GM15510 (cell line): ENCODE measurements around the gene LUC7L3.

ENCODE experiments used
- POLR2A ChIP-seq: IDR thresholded peaks from 3 replicates; pipeline ENCODE4 v1.6.1; 2011; ENCODE audit warnings: borderline replicate concordance; ENCODE audit not compliant: insufficient read length; ENCODE audit errors: extremely low read depth

The LUC7L3 gene

DNA sequence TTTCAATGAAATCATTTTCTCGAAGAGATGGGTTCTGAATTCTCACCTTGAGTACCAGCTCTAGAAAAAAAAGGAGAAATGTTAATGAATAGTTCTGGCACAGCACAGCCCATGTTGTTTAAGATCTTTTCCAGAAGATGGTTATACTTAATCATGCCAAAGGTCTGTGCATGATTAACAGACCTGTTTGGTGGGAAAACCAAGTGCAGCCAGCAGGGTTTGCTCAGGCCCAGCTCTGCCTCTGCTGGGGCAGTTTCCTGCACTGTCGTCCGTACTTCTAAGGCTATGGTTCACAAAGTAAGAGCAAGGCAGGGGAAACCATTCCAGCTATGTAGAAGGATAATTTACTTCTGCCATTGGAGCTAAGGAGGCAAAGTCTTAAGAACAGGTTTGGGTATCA, 22.3 kb upstream of the LUC7L3 start:
- no peak for TF ChIP-seq POLR2A

DNA sequence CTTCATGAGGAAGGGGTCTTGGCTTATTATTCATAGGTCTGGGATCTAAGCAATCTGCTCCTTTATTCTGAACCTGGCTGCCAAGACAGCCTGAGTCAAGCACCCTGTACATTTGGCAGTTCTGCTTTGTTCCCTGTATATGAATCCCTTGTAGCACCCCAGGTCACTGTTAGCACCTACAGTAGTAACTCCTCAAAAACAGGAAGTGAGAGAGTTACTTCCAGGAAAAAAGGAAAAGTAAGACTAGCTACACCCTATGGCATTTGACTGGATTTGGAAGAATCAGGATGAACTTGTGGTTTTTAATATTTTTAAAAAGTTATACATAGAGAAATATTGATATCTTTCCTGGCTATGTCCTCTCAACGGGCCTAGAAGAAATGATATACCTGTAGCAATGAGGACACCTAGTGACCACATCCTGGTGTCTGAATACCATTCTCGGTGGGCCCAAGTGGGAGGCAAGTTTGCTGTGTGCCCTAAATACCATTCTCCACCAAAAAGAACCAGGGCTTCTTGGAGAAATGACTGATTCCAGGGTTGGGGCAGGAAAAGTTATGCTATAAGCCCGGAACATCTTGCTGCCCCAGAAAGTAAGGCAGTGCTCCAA, 21.6 kb upstream of the LUC7L3 start:
- TF ChIP-seq POLR2A, result no peak

GRCh38 chr17:50699410-50699809, 20.0 kb upstream of the LUC7L3 start:
- TF ChIP-seq POLR2A, result no peak

GRCh38 chr17:50703162-50703561, 16.2 kb upstream of the LUC7L3 start:
- TF ChIP-seq POLR2A, result no peak

- TF ChIP-seq POLR2A, result peak; percentile 75
These were observed 11.9 kb upstream of the LUC7L3 start, which contains the start of gene ANKRD40 for GRCh38 chr17:50707289-50708049. Gene ANKRD40, minus strand, starts transcription at chr17:50707914. Its CDS starts 260 bp downstream, at chr17:50707654.

DNA sequence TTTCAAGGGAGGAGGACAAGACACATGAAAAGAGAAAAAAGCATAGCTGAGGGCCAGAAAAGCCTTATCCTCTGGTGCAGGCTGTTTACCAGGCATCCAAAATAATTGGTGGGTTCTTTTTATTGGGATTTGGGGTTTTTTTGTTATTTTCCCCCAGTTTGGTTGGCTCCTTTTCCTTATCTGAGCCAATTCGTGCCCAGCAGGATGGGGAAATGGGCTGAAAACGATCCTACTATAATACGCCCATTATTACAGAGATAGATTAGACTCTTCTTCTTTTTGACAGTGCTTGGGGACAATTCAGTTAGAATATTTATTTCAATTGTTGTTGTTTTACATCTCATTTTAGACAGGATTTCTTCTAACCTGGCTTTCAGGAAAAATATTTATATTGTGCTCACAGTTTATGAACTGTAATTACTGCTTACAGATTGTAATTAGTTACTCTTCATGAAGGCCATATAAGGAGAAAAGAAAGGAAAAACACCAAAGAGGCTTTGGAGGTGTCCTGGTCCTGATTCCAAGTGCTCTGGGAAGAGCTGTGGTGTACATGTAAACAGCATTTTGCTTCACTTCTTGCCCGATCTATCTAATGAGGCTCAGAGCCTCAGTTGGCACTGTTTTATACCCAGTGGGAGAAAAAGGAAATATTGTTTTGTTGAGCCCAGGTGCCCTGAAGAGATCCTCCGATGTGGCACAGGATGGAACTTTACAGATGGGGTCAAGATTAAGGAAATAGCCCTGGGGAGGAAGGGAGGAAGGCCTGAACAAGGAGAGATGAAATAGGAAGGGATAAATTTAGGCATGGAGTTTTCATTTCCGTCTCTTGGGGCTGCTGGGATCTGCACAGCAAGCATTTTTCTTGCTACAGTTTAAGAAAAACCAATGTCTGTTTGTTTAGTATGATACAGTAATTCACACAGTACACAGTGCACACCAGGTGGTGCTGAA, 11.1 kb upstream of the LUC7L3 start:
- TF ChIP-seq POLR2A, result no peak

DNA sequence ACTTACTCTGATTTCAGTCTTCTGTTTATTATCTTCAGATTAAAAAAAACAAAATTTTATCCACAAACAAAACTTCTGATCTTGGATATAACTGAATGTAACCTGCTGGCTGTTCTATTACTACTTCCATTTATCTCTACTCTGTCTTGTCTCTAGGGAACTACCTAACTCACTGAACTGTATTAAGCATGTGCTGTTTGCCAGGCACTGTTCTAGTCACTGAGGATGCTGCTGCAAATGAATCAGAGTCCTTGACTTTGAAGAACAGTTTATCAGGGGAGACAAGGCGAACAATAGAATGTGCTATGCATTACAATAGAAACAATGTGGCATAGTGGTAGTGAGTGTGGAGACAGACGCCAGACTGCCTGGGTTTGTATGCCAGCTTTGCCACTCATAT, 9.4 kb upstream of the LUC7L3 start:
- TF ChIP-seq POLR2A, result no peak

GRCh38 chr17:50710650-50711049, 8.8 kb upstream of the LUC7L3 start:
- TF ChIP-seq POLR2A, result no peak

- TF ChIP-seq POLR2A, result no peak
These were observed 6.8 kb upstream of the LUC7L3 start for GRCh38 chr17:50712641-50713040.

GRCh38 chr17:50715471-50715870, 3.9 kb upstream of the LUC7L3 start:
- TF ChIP-seq POLR2A, result no peak

DNA sequence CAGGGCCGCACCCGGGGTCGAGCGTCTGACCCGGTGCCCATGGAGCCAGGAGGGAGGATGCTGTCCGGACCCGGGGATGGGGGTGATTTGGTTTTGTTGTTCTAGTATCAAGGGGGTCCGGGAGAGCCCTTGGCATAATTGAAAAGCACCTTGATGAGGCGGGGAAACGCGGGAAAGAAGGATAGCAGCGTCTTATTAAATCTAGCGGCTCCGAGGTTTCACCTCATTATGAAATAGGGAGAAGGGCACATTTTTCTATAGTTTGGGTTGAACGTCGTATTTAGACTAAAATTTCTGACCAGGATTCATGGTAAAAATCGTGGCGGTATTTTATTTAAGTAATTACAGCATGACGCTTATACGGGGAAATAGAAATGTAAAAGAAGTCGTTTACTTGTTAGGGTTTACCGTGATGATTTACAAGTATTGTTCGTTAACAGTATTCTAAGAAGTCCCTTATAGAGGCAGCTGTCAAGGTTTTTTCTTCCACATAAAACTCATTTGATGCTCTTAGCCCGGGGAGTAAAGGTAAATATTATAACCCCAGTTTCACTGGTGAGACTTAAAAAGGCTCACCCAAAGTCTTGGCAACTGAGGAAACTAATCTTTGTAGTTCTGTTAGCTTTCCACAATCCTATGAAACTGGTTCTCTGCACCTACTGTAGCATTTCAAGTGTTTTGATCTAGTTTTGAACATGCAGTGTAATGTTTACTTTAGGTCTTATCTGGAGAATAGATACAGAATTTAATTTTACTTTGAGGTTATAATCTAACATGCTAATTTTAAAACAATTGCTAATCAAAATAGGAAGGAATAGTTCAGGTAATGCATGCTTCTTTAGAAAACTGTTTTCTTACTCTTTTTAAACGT, 756 bp downstream of the LUC7L3 start:
- TF ChIP-seq POLR2A, result no peak

- TF ChIP-seq POLR2A, result no peak
These were observed 2.0 kb downstream of the LUC7L3 start for GRCh38 chr17:50721194-50722010.

DNA sequence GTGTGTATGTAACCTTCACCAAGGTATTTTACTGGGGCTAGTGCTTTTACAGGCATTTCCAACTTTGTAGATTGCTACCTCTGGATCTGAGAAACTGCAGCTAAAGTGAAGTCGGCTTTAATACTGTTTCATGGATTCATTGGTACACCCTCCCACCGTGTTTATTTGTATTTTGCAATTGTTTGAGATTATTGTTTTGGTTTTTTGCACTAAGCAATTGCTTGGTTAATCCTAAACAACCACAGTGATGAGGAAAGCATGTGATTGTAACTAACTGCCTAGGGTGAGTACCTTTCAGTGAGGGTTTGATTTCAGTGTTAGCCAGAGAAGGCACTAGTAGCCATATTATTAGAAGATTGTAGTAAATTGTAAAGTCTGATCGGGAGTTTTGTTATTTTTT, 3.3 kb downstream of the LUC7L3 start:
- TF ChIP-seq POLR2A, result no peak

DNA sequence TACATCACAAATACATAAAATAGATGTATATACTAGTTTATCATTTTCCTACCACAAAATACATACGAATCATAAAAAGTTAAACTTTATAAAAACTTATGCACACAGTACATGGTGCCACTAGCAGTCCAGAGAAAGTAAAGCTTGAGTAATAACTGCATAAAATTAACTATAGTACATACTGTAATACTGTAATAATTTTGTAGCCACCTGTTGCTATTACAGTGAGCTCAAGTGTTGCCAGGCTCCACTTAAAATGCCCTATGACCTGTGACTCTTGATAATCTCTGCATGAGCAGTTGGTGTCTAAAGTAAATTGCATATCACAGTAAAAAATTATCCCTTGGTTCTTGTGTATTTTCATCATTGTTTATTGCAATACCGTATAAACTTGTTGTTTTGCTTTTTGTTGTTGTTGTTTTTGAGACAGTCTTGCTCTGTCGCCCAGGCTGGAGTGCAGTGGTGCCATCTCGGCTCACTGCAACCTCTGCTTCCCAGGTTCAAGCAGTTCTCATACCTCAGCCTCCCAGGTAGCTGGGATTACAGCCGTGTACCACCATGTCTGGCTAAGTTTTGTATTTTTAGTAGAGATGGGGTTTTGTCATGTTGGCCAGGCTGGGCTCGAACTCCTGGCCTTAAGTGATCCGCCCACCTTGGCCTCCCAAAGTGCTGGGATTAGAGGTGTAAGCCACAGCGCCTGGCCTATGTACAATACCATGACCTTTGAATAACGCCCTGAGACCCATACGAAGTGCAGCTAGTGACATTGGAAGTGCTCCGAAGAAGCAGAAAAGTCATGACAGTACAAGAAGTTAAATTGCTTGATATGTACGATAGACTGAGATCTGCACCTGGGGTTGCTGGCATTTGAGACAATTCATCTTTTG, 6.6 kb downstream of the LUC7L3 start:
- TF ChIP-seq POLR2A, result no peak
